ENCODE measurements around the gene TCF19. TPM values are rescaled to one million over a fixed set of nuclear protein-coding genes. Genes with fewer than 3 reads are reported as not detected.

Gene TCF19
- total RNA-seq, 4 donors from 2014 or later = 1.1 to 4.9 (median 3.6) TPM

DNA sequence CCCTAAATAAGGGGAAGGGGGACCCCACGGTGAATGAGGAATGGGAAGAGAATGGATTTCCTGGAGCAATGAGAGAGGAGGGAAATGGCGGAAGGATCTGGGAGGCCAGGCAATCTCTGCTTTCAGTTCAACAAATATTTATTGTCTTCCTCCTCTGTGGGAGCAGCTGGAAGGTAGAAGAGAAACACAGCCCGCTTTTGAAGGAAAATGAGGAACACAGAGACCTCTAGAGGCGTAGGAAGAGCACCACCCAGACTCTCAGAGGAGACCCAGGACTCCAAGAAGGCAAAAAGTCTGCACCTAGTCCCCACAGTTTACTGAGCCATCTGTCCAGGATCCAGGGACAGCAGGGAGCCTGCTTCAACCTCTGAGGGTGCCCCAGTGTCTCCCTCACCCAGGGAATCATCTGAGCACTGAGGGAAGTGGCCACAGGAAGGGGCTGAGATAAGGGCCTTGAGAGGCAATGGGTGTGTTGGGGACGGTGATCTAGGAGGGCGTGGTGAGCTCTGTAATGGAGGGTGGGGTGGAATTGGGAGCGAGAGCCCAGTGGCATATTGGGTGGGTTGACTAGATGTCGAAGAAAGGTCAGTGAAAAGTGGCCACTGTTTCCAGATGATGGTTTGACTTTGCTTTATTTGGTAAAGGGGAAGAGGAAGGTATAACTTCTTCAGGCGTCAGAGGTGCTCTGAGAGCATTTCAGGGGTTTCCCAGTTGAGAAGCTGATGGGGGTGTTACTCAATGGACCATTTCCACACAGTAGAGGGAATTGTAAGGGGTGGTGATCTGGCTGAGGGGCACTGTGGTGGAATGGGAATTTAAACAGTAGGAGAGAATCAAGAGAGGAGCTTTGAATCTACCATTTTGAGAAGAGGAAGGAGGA, 43.2 kb upstream of the TCF19 start:
- TF ChIP-seq, protein P1, sequence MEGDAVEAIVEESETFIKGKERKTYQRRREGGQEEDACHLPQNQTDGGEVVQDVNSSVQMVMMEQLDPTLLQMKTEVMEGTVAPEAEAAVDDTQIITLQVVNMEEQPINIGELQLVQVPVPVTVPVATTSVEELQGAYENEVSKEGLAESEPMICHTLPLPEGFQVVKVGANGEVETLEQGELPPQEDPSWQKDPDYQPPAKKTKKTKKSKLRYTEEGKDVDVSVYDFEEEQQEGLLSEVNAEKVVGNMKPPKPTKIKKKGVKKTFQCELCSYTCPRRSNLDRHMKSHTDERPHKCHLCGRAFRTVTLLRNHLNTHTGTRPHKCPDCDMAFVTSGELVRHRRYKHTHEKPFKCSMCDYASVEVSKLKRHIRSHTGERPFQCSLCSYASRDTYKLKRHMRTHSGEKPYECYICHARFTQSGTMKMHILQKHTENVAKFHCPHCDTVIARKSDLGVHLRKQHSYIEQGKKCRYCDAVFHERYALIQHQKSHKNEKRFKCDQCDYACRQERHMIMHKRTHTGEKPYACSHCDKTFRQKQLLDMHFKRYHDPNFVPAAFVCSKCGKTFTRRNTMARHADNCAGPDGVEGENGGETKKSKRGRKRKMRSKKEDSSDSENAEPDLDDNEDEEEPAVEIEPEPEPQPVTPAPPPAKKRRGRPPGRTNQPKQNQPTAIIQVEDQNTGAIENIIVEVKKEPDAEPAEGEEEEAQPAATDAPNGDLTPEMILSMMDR (IDR thresholded peaks at IDR 0.05; ENCODE audit: low read depth) = no peak

DNA sequence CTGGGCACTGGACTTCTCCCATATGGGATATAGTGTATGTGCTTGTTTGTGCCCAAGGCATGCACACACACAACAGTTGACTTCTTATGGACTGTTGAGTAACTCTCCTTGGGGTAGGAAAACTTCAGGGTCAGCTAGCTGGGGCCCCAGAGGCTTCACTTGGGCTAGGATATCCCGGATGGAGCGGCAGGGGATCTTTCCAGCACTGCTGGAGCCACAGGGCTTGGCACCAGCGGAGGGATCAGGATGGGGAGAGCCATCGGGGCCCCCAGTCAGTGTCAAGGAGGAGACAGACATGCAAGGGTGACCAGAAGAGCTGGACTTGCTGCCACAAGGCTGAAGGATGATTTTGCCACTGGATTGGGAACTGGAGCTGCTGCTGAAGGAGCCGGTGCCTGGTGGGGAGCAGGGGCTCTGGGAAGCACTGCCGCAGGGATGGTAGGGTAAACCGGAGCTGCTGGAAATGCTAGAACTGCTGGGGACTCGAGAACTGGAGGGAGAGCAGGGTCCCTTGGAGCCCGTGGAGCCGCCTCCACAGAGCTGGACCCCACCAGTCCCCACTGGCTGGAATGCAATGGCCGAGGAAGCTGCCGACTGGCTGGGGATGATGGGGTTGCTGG, 42.3 kb upstream of the TCF19 start:
- TF ChIP-seq, protein P1 (IDR thresholded peaks at IDR 0.05; ENCODE audit: low read depth) = no peak

DNA sequence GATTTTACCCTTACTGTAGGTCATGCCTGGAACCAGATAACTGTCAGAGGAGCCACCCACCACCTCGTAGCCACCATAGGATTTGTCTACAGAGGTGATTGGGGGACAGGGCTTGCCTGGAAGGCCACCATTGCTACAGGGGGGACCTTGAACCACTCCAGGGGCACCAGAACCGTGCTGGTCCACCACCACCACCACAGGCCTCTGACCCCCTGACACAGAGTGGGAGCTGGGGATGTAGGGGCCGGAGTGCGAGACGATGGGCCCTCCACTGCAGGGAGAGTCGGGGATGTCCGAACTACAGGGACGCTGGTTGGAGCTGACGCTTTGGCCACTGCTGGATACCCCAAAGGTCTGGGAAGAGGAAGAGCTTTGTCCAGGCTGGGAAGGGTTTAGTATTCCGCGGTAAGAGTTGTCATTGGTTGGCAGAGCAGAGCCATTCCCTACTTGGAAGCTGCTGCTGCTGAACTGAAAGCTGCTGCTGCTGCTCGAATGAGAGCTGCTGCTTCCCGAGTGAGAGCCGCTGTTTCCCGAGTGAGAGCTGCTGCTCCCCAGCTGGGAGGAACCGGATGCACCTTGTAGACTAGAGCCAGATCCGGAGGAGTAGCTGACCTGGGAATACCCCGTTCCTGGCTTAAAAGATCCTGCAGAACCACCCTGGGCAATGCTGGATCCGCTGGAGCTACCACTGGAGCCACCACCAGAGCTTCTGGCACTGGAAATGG, 41.6 kb upstream of the TCF19 start:
- TF ChIP-seq, protein P1 (IDR thresholded peaks at IDR 0.05; ENCODE audit: low read depth) = no peak

DNA sequence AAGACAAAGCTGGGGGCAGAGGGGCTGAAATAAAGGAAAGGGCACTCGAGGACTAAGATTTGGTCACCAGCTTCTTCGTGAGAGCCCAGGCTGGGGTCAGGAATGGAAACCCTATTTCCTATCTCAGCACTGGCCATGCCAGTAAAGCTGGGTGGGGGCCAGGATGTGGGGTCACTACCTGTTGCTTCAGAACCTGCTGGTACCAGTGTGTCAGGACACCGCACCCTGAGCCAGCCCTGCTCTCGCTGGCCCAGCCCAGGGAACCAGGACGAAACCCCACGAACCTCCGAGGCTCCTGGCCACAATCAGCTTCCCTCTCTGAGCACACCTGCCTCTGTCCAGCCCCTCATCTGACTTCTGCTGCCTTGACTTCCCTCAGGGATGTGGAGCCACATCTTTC, 40.2 kb upstream of the TCF19 start:
- TF ChIP-seq, protein P1 (IDR thresholded peaks at IDR 0.05; ENCODE audit: low read depth) = no peak

DNA sequence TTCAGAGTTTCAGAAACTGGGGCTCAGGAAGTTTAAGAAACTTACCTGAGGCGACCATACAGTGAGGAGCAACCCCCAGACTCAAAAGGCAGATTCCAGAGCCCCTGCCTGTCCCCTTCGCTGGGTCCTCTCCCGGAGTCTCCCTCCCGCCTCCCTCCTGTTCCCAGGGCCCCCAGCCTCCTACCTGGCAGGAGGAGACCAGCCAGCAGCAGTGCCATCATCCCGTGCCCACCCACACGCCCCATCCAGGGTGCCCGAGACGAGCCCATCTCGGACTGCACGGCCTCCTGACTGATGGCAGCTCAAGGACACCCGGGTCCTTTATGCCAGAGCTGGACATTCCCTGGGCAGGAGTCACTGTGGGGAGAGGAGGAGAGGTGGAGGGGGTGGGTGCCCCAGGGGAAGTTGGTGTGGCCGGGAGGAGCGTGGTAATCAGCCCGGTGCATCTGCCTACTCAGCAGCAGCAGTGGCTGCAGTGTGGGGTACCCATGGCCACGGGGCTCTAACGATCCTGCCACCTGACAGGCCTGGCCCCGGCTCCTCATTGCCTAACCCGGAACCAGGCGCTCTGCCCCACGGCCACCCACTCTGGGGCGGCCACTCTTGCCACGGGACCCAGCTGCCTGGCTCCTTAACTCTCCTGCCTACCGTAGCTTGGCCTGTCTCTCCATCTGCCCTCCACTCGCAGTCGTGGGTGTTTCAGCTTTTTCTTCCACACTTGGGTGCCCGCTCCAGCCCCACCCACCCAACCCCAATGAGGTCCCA, 38.1 kb upstream of the TCF19 start, which contains the start of gene CDSN:
CDSN (minus strand) TSS at position 296 of the 765 bp plus-strand sequence; CDS start at position 269, 27 bp downstream.
- TF ChIP-seq, protein P1 (IDR thresholded peaks at IDR 0.05; ENCODE audit: low read depth) = no peak

DNA sequence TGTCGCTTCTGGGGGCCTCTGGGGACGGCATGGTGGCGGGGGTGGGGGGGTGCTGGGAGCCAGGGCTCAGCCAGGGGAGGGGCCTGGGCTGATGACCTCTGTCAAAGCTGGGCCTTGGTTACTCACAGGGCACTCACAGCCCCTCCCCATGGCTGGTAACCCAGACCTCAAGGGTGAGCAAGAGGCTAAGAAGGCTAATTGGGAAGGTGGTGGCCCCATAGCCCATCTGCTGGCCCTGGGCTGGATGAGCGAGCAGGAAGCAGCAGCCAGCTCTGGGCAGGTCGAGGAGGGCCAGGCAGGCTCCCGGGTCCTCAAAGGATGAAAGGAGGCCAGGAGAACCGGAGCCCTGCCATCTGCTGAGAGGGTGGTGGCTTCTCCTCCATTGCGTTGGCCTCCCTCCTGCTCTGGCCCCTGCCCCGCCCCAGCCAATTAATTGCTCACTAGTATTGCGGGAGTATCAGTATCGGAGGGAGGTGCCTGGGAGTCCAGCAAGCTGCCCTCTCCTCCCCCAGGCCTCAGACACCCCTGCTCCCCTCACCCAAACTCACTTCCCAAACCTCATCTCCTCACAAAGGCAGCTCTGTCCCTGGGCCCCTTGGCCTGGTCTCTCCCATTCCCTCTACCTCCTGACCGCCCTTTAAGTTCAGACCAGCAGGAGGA, 37.1 kb upstream of the TCF19 start:
- TF ChIP-seq, protein P1 (IDR thresholded peaks at IDR 0.05; ENCODE audit: low read depth) = no peak
